H9 (cell line): ENCODE measurements around the gene SLC24A3. TPM values are rescaled to one million over a fixed set of nuclear protein-coding genes. Genes with fewer than 3 reads are reported as not detected.

Experiments
- DNase-seq: peaks from one replicate; pipeline ENCODE4 v3.0.0-alpha.2; 2017
- H2AFZ ChIP-seq: one replicate; pipeline ENCODE4 v1.6.1; 2013; ENCODE audit warnings: mild to moderate bottlenecking, low read length, control low read depth, moderate library complexity
- H2AK5ac ChIP-seq: 2 replicates; pipeline ENCODE4 v1.6.1; 2013; ENCODE audit warnings: low read length, control low read depth, mixed read lengths; ENCODE audit not compliant: insufficient read length
- H2BK120ac ChIP-seq: one replicate; pipeline ENCODE4 v1.6.1; 2013; ENCODE audit warnings: low read depth, mild to moderate bottlenecking, low read length, control low read depth, inconsistent platforms; ENCODE audit not compliant: poor library complexity, severe bottlenecking
- H2BK12ac ChIP-seq: 2 replicates; pipeline ENCODE4 v1.6.1; 2013; ENCODE audit warnings: low read length, control low read depth, mixed read lengths, low read depth; ENCODE audit not compliant: insufficient read length
- H2BK15ac ChIP-seq: 2 replicates; pipeline ENCODE4 v1.6.1; 2013; ENCODE audit warnings: low read depth, low read length, control low read depth
- H2BK20ac ChIP-seq: one replicate; pipeline ENCODE4 v1.6.1; 2013; ENCODE audit warnings: low read depth, mild to moderate bottlenecking, low read length, control low read depth, inconsistent platforms; ENCODE audit not compliant: poor library complexity, severe bottlenecking
- H2BK5ac ChIP-seq: 2 replicates; pipeline ENCODE4 v1.6.1; 2013; ENCODE audit warnings: low read length, control low read depth, mixed read lengths; ENCODE audit not compliant: insufficient read length
- H3K14ac ChIP-seq: 2 replicates; pipeline ENCODE4 v1.6.1; 2013; ENCODE audit warnings: low read length, control low read depth; ENCODE audit not compliant: insufficient read depth
- H3K18ac ChIP-seq: 2 replicates; pipeline ENCODE4 v1.6.1; 2013; ENCODE audit warnings: low read depth, mild to moderate bottlenecking, mixed read lengths, low read length, control low read depth; ENCODE audit not compliant: insufficient read length
- H3K23ac ChIP-seq: 2 replicates; pipeline ENCODE4 v1.6.1; 2013; ENCODE audit warnings: low read length, control low read depth, mixed read lengths, low read depth; ENCODE audit not compliant: insufficient read length
- H3K23me2 ChIP-seq: 2 replicates; pipeline ENCODE4 v1.6.1; 2013; ENCODE audit warnings: low read depth, mild to moderate bottlenecking, mixed read lengths, low read length, control low read depth; ENCODE audit not compliant: insufficient read length, poor library complexity, severe bottlenecking
- H3K27ac ChIP-seq: 2 replicates; pipeline ENCODE4 v1.5.1; 2013; ENCODE audit warnings: low read length, control low read depth, mixed read lengths, low read depth; ENCODE audit not compliant: insufficient read length
- H3K27me3 ChIP-seq: 2 replicates; pipeline ENCODE4 v1.6.1; 2013; ENCODE audit warnings: low read length, control low read depth, inconsistent platforms; ENCODE audit not compliant: insufficient read depth
- H3K4ac ChIP-seq: 2 replicates; pipeline ENCODE4 v1.6.1; 2013; ENCODE audit warnings: low read depth, mild to moderate bottlenecking, control low read depth, inconsistent platforms, low read length, moderate library complexity
- H3K4me1 ChIP-seq: 2 replicates; pipeline ENCODE4 v1.6.1; 2013; ENCODE audit warnings: low read length, control low read depth, inconsistent platforms; ENCODE audit not compliant: insufficient read depth
- H3K4me2 ChIP-seq: 2 replicates; pipeline ENCODE4 v1.6.1; 2013; ENCODE audit warnings: low read length, control low read depth, mixed read lengths; ENCODE audit not compliant: insufficient read length, insufficient read depth
- H3K56ac ChIP-seq: 2 replicates; pipeline ENCODE4 v1.6.1; 2013; ENCODE audit warnings: low read depth, mild to moderate bottlenecking, mixed read lengths, low read length, control low read depth; ENCODE audit not compliant: insufficient read length
- H3K79me1 ChIP-seq: 2 replicates; pipeline ENCODE4 v1.6.1; 2013; ENCODE audit warnings: low read depth, mild to moderate bottlenecking, moderate library complexity, low read length, control low read depth, inconsistent platforms; ENCODE audit not compliant: insufficient read depth, poor library complexity, severe bottlenecking
- H3K79me2 ChIP-seq: 2 replicates; pipeline ENCODE4 v1.6.1; 2013; ENCODE audit warnings: low read length, control low read depth, inconsistent platforms; ENCODE audit not compliant: insufficient read depth
- H3K9ac ChIP-seq: 2 replicates; pipeline ENCODE4 v1.6.1; 2013; ENCODE audit warnings: low read length, control low read depth, mixed read lengths; ENCODE audit not compliant: insufficient read length; ENCODE audit errors: extremely low read depth
- H3K9me3 ChIP-seq: one replicate; pipeline ENCODE4 v1.6.1; 2013; ENCODE audit warnings: low read depth, low read length, inconsistent platforms; ENCODE audit not compliant: control insufficient read depth
- H3T11ph ChIP-seq: one replicate; pipeline ENCODE4 v1.6.1; 2013; ENCODE audit warnings: mild to moderate bottlenecking, low read length, control low read depth, inconsistent platforms
- H4K20me1 ChIP-seq: one replicate; pipeline ENCODE4 v1.6.1; 2013; ENCODE audit not compliant: control insufficient read depth, insufficient read length, insufficient read depth
- H4K5ac ChIP-seq: 2 replicates; pipeline ENCODE4 v1.6.1; 2013; ENCODE audit warnings: low read depth, mild to moderate bottlenecking, mixed read lengths, low read length, control low read depth; ENCODE audit not compliant: insufficient read length
- H4K8ac ChIP-seq: replicated peaks from 2 replicates; pipeline ENCODE4 v1.6.1; 2013; ENCODE audit warnings: low read length, control low read depth, mixed read lengths, low read depth; ENCODE audit not compliant: insufficient read length
- H4K91ac ChIP-seq: 2 replicates; pipeline ENCODE4 v1.6.1; 2013; ENCODE audit warnings: low read depth, mild to moderate bottlenecking, moderate library complexity, mixed read lengths, low read length, control low read depth; ENCODE audit not compliant: insufficient read length
- H3K27ac Mint-ChIP-seq, 3 experiments: 2 replicates in 2 of 3; 3 replicates in 1 of 3; pipeline ENCODE4 v1.8.0; 2020 to 2021; ENCODE audit warnings: mixed read lengths in 3 of 3, mild to moderate bottlenecking in 1 of 3, moderate library complexity in 1 of 3
- H3K27me3 Mint-ChIP-seq: 2 replicates; pipeline ENCODE4 v1.8.0; 2021; ENCODE audit warnings: low read depth, mild to moderate bottlenecking, moderate library complexity, mixed read lengths
- H3K36me3 Mint-ChIP-seq, 3 experiments: 2 replicates in 2 of 3; 3 replicates in 1 of 3; pipeline ENCODE4 v1.8.0; 2020 to 2021; ENCODE audit warnings: low read depth in 3 of 3, mixed read lengths in 3 of 3; ENCODE audit not compliant: insufficient read depth in 1 of 3
- H3K4me1 Mint-ChIP-seq, 2 experiments: 2 replicates each; pipeline ENCODE4 v1.8.0; 2020; ENCODE audit warnings: mixed read lengths in 2 of 2
- H3K4me3 Mint-ChIP-seq, 2 experiments: 2 replicates in 1 of 2; 3 replicates in 1 of 2; pipeline ENCODE4 v1.8.0; 2020 to 2021; ENCODE audit warnings: mild to moderate bottlenecking in 2 of 2, mixed read lengths in 2 of 2, moderate library complexity in 1 of 2
- H3K9me3 Mint-ChIP-seq, 2 experiments: 2 replicates in 1 of 2; 3 replicates in 1 of 2; pipeline ENCODE4 v1.8.0; 2020; ENCODE audit warnings: mild to moderate bottlenecking in 2 of 2, mixed read lengths in 2 of 2, moderate library complexity in 1 of 2
- CTCF ChIP-seq: fragments of 200-600 bp; sonication (generic); conservative IDR thresholded peaks from 3 replicates; pipeline ENCODE4 v1.8.0; 2021; ENCODE audit warnings: antibody characterized with exemption, mild to moderate bottlenecking
- WGBS: extraction: QIAGEN DNeasy Blood & Tissue Kit; methylation state at CpG from one replicate; pipeline ENCODE4 v1.1.7; 2013; ENCODE audit warnings: missing lambda C conversion rate, low lambda C conversion rate, mixed read lengths; ENCODE audit not compliant: insufficient read length; ENCODE audit errors: extremely low coverage; 5-methylcytosine and 5-hydroxymethylcytosine counted together
- total RNA-seq: library from RNA; stranded (reverse); gene quantifications from 2 replicates; pipeline ENCODE4 v1.2.1, GENCODE V29; 2021

Gene SLC24A3
- total RNA-seq, 1 experiment from 2014 or later: 0.83 TPM

DNA sequence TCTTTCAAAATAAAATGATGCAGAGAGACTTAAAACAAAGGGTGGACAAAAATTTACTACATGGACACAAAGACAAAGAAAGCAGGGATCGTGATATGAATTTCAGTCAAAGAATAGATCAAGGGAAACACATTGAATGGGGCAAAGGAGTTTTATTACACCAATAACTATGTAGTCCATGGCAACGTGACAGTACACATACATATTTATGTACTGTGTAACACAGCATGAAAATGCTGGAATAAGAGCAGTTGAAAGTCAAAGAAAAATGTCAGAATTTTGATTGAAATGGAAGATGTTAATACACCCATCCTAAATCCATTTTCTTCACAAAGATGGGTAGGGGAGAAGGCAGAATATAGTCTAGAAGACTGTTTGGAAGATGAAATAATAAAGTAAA lies 536.2 kb downstream of the SLC24A3 start:
- no peak overlapping the region for H3T11ph ChIP-seq
- no peak overlapping the region for H4K91ac ChIP-seq
- H3K18ac ChIP-seq: no peak overlapping the region
- no peak overlapping the region for H3K27ac ChIP-seq
- no peak overlapping the region for H3K23ac ChIP-seq
- Mint-ChIP-seq H3K36me3 (peaks cover 0 to 5% (median 3%) of the 10 kb centered on the region in 3 experiments; a peak in 1 of 7 replicates), H3K9me3 (peaks cover 11 to 13% of the 10 kb centered on the region in 2 experiments), H3K4me1 (peaks cover 11 to 12% of the 10 kb centered on the region in 2 experiments), H3K4me3 (no peak overlapping the region), H3K27me3 (peaks cover 26% of the 10 kb centered on the region), H3K27ac (no peak overlapping the region)
- H2BK5ac ChIP-seq: no peak overlapping the region
- no peak overlapping the region for H3K56ac ChIP-seq
- H2BK120ac ChIP-seq: no peak overlapping the region
- WGBS: no CpG with 5 or more reads among the region's 2 CpGs
- H3K79me2 ChIP-seq: no peaks in the 10 kb centered on the region
- H4K5ac ChIP-seq: no peak overlapping the region
- no peak overlapping the region for H3K4me2 ChIP-seq
- H3K4me1 ChIP-seq: no peaks in the 10 kb centered on the region
- H3K27me3 ChIP-seq: no peaks in the 10 kb centered on the region; the same call in 1 of the 2 replicates
- no peaks in the 10 kb centered on the region for H4K20me1 ChIP-seq
- no peak overlapping the region for H3K4ac ChIP-seq
- no peak overlapping the region for H2BK12ac ChIP-seq
- H3K79me1 ChIP-seq: no peaks in the 10 kb centered on the region
- no peak overlapping the region for H2BK15ac ChIP-seq
- no peak overlapping the region for H4K8ac ChIP-seq
- no peak for TF ChIP-seq CTCF
- H3K9me3 ChIP-seq: no peaks in the 10 kb centered on the region
- H3K14ac ChIP-seq: no peak overlapping the region
- H3K23me2 ChIP-seq: no peaks in the 10 kb centered on the region
- DNase-seq: no peak
- no peak overlapping the region for H2AFZ ChIP-seq
- no peak overlapping the region for H2BK20ac ChIP-seq
- H3K9ac ChIP-seq: no peak overlapping the region
- no peak overlapping the region for H2AK5ac ChIP-seq
